ENCODE measurements around the gene NMT1. TPM values are rescaled to one million over a fixed set of nuclear protein-coding genes. Genes with fewer than 3 reads are reported as not detected.

Gene NMT1
- total RNA-seq, 1 experiment from 2014 or later, result 117 TPM

DNA sequence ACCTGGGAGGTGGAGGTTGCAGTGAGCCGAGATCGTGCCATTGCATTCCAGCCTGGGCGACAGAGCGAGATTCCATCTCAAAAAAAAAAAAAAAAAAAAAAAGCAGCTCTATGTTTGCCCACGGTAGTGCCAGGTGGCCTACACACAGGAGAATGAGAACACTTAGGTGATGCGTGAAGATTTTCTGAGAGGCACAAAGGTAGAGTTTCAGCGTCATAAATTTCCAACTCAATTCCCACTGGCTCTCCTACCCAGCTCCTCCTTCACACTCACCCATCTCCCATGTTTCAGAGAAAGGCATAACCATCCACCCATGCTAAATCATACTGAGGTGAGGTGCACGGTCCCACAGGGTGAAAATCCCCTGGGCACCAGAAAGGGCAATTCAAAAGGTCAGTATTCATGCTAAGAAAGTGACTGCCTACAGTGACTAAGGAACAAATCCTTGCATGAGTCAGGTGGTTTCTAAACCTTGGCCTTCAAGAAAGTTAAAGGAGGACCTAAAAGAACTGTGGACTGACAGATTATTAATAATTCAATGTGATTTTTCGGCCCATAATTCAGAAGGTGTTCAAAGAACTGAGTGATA lies 14.5 kb upstream of the NMT1 start:
- TF ChIP-seq EZH2phosphoT487 (IDR thresholded peaks at IDR 0.05; ENCODE audit: borderline replicate concordance, low read length), result no peak
- TF ChIP-seq, protein P1, sequence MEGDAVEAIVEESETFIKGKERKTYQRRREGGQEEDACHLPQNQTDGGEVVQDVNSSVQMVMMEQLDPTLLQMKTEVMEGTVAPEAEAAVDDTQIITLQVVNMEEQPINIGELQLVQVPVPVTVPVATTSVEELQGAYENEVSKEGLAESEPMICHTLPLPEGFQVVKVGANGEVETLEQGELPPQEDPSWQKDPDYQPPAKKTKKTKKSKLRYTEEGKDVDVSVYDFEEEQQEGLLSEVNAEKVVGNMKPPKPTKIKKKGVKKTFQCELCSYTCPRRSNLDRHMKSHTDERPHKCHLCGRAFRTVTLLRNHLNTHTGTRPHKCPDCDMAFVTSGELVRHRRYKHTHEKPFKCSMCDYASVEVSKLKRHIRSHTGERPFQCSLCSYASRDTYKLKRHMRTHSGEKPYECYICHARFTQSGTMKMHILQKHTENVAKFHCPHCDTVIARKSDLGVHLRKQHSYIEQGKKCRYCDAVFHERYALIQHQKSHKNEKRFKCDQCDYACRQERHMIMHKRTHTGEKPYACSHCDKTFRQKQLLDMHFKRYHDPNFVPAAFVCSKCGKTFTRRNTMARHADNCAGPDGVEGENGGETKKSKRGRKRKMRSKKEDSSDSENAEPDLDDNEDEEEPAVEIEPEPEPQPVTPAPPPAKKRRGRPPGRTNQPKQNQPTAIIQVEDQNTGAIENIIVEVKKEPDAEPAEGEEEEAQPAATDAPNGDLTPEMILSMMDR (conservative IDR thresholded peaks at IDR 0.05; ENCODE audit: low read depth, low read length), result no peak
- no peak for ATAC-seq
- Histone ChIP-seq H2AFZ (ENCODE audit: low read length) (no peak overlapping the region), H3K4me3 (ENCODE audit: low read length) (no peak overlapping the region), H3K9me2 (replicated peaks; ENCODE audit: low read length) (no peaks in the 10 kb centered on the region), H3F3A (ENCODE audit: low read length, unreplicated experiment) (peaks cover 8% of the 10 kb centered on the region), H3K27ac (ENCODE audit: low read length) (peak overlapping the region; percentile 9; the same call in 1 of the 2 replicates), H3K9ac (ENCODE audit: low read length) (no peak overlapping the region), H3K79me2 (ENCODE audit: low read length) (peaks cover 66% of the 10 kb centered on the region), H3K36me3 (ENCODE audit: low read depth, low read length) (no peaks in the 10 kb centered on the region), H3K4me1 (ENCODE audit: insufficient read depth, low read length) (peaks cover 30% of the 10 kb centered on the region), H3K4me2 (ENCODE audit: low read length) (no peak overlapping the region), H4K20me1 (ENCODE audit: low read length) (no peaks in the 10 kb centered on the region), H3K9me3 (ENCODE audit: low read length) (no peaks in the 10 kb centered on the region), H3K27me3 (ENCODE audit: low read length) (no peaks in the 10 kb centered on the region)
- POLR2A ChIA-PET (ENCODE audit: unreplicated experiment), result interaction anchor here (0.7 kb wide), 1 partner anchor 14 kb away, joined by 13 read pairs; the partner anchor contains the start of gene NMT1
- no TSS peak for BruUV-seq (replicated peaks)
- CTCF ChIA-PET, result no interaction called here
- DNase-seq, result peak; percentile 44
- intact Hi-C loops (cut with micrococcal nuclease), result no loop called here

DNA sequence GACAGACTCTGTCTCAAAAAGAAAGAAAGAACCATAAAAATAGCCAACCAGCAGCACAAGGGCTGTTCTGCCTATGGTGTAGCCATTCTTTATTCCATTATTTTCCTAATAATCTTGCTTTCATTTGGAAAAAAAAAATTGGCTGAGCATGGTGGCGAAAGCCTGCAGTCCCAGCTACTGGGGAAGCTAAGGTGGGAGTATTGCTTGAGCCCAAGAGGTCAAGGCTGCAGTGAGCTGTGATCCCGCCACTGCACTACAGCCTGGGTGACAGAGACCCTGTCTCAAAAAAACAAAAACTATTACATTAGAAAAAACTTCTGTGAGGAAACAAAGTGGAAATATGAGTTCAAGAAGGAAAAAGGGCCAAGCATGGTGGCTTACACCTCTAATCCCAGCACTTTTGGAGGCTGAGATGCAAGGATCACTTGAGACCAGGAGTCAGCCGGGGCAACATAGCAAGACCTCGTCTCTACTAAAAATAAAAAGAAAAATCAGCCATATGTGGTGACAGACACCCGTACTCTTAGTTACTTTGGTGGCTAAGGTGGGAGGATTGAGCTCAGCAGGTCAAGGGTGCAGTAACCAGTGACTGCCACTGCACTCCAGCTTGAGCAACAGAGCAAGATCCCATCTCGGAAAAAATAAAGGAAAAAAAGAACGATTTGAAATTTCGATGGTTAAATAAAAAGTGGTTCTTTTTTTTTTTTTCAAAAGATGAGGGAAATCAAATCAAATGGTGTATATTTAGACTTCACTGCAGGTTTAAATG lies 12.1 kb upstream of the NMT1 start:
- ATAC-seq, result no peak
- H3K27me3 ChIP-seq (ENCODE audit: low read length), result no peaks in the 10 kb centered on the region
- BruUV-seq (replicated peaks), result no TSS peak
- H3K9ac ChIP-seq (ENCODE audit: low read length), result no peak overlapping the region
- peaks cover 8% of the 10 kb centered on the region for H3F3A ChIP-seq (ENCODE audit: low read length, unreplicated experiment)
- no peak overlapping the region for H3K4me2 ChIP-seq (ENCODE audit: low read length)
- intact Hi-C loops (cut with micrococcal nuclease), result no loop called here
- no peaks in the 10 kb centered on the region for H3K9me2 ChIP-seq (replicated peaks; ENCODE audit: low read length)
- peaks cover 55% of the 10 kb centered on the region for H3K79me2 ChIP-seq (ENCODE audit: low read length)
- ChIA-PET POLR2A (ENCODE audit: unreplicated experiment) (interaction anchor here (0.7 to 0.8 kb wide), 2 partner anchors 30 to 100 kb away, joined by 3 to 10 read pairs; partner anchors contain the start of gene HEXIM1), CTCF (no interaction called here)
- H4K20me1 ChIP-seq (ENCODE audit: low read length), result no peaks in the 10 kb centered on the region
- H3K9me3 ChIP-seq (ENCODE audit: low read length), result no peaks in the 10 kb centered on the region
- no peak overlapping the region for H2AFZ ChIP-seq (ENCODE audit: low read length)
- no peak overlapping the region for H3K27ac ChIP-seq (ENCODE audit: low read length)
- no peak overlapping the region for H3K4me3 ChIP-seq (ENCODE audit: low read length)
- DNase-seq, result no peak
- TF ChIP-seq EZH2 (IDR thresholded peaks at IDR 0.05; ENCODE audit: low read length, unreplicated experiment), result no peak
- TF ChIP-seq, protein P1 (conservative IDR thresholded peaks at IDR 0.05; ENCODE audit: low read depth, low read length), result no peak; the same call in 1 of the 2 replicates
- TF ChIP-seq EZH2phosphoT487 (IDR thresholded peaks at IDR 0.05; ENCODE audit: borderline replicate concordance, low read length), result no peak
- H3K4me1 ChIP-seq (ENCODE audit: insufficient read depth, low read length), result peaks cover 36% of the 10 kb centered on the region
- H3K36me3 ChIP-seq (ENCODE audit: low read depth, low read length), result no peaks in the 10 kb centered on the region

Measured in PC-3 (cell line).